Measurements from ENCODE around the gene SGK1. TPM values are rescaled to one million over a fixed set of nuclear protein-coding genes. Genes with fewer than 3 reads are reported as not detected.

The SGK1 gene
- total RNA-seq, 1 donor from 2014 or later = 6.3 TPM

DNA sequence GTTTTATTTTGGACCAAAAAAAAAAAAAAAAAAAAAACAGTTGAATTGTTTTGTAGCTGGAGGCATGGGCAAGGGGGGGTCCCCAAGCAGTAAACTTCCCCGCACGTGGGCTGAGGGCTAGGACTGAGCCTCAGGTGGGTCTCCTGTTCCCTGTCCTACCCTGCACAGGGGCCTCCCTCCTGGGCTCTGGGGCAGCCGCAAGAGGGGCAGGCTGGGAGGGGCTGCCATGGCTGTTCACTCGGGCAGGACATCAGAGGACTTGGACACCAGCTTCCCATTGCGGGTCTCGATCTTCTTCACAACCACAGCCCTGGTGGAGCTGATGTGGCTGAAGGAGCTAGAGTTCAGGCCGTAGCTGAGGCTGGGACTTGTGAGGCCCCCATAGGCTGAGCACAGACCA lies 21.1 kb downstream of the SGK1 start:
- TF ChIP-seq, protein P1, sequence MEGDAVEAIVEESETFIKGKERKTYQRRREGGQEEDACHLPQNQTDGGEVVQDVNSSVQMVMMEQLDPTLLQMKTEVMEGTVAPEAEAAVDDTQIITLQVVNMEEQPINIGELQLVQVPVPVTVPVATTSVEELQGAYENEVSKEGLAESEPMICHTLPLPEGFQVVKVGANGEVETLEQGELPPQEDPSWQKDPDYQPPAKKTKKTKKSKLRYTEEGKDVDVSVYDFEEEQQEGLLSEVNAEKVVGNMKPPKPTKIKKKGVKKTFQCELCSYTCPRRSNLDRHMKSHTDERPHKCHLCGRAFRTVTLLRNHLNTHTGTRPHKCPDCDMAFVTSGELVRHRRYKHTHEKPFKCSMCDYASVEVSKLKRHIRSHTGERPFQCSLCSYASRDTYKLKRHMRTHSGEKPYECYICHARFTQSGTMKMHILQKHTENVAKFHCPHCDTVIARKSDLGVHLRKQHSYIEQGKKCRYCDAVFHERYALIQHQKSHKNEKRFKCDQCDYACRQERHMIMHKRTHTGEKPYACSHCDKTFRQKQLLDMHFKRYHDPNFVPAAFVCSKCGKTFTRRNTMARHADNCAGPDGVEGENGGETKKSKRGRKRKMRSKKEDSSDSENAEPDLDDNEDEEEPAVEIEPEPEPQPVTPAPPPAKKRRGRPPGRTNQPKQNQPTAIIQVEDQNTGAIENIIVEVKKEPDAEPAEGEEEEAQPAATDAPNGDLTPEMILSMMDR (IDR thresholded peaks at IDR 0.05; ENCODE audit: partially characterized antibody, unreplicated experiment) = no peak
- Mint-ChIP-seq H3K4me1 (ENCODE audit: low read depth, unreplicated experiment) (no peaks in the 10 kb centered on the region), H3K27me3 (ENCODE audit: unreplicated experiment) (peaks cover 2% of the 10 kb centered on the region), H3K36me3 (ENCODE audit: unreplicated experiment) (no peaks in the 10 kb centered on the region), H3K4me3 (ENCODE audit: unreplicated experiment) (no peak overlapping the region), H3K27ac (ENCODE audit: unreplicated experiment) (no peak overlapping the region), H3K9me3 (ENCODE audit: unreplicated experiment) (no peaks in the 10 kb centered on the region)
- DNase-seq = no peak

DNA sequence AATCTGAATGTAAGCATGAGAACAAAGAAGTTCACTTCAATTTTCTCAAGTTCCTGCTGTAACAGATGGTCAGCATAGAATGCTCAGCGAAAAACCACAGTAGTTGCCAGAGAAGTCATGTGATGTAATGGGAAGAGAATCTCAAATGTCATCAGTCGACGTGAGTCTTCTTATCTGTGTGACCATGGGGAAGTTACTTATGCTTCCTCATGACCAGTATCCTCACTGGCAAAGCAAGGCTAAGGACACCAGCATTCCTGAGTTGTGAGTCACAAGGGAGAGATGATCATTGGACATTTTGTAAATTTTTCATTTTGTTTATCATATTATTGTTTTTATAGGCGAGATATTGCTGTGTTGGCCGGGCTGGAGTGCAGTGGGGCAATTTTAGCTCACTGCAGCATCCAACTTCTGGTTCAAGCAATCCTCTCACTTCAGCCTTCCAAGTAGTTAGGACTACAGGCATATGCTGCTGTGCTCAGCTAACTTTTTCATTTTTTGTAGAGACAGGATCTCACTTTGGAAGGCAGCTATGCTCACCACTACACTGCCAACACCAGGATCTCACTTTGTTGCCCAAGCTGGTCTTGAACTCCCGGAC lies 21.9 kb downstream of the SGK1 start:
- DNase-seq = no peak
- H3K4me1 Mint-ChIP-seq (ENCODE audit: low read depth, unreplicated experiment) = no peaks in the 10 kb centered on the region
- no peaks in the 10 kb centered on the region for H3K36me3 Mint-ChIP-seq (ENCODE audit: unreplicated experiment)
- TF ChIP-seq, protein P1 (IDR thresholded peaks at IDR 0.05; ENCODE audit: partially characterized antibody, unreplicated experiment) = no peak
- peaks cover 2% of the 10 kb centered on the region for H3K27me3 Mint-ChIP-seq (ENCODE audit: unreplicated experiment)
- H3K4me3 Mint-ChIP-seq (ENCODE audit: unreplicated experiment) = no peak overlapping the region
- no peaks in the 10 kb centered on the region for H3K9me3 Mint-ChIP-seq (ENCODE audit: unreplicated experiment)
- H3K27ac Mint-ChIP-seq (ENCODE audit: unreplicated experiment) = no peak overlapping the region

DNA sequence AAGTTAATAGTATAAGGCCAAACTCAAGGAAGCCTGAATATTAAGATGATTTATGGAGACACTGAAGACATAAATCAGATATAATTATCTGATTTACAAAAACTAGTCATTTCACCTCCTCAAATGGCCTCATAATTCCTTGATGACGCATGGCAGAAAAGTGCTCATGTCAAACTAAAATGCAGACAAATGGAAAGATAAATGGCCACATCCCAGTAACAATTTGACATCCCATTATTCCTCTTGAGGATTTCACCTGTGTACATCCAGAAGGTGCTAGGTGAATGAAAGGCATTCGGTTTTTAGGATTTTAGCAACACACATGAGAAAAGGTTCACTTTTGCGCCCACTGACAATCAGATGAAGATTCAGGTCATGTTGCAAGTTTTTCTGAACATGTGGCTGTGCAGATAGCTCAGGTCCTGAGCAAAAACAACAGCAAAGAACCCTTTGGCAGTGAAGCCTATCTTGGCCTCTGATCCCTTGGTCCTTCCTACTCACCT lies 24.2 kb downstream of the SGK1 start:
- peaks cover 2% of the 10 kb centered on the region for H3K27me3 Mint-ChIP-seq (ENCODE audit: unreplicated experiment)
- DNase-seq = no peak
- no peak overlapping the region for H3K27ac Mint-ChIP-seq (ENCODE audit: unreplicated experiment)
- no peaks in the 10 kb centered on the region for H3K4me1 Mint-ChIP-seq (ENCODE audit: low read depth, unreplicated experiment)
- TF ChIP-seq, protein P1 (IDR thresholded peaks at IDR 0.05; ENCODE audit: partially characterized antibody, unreplicated experiment) = no peak
- H3K4me3 Mint-ChIP-seq (ENCODE audit: unreplicated experiment) = no peak overlapping the region
- H3K36me3 Mint-ChIP-seq (ENCODE audit: unreplicated experiment) = no peaks in the 10 kb centered on the region
- H3K9me3 Mint-ChIP-seq (ENCODE audit: unreplicated experiment) = no peaks in the 10 kb centered on the region

DNA sequence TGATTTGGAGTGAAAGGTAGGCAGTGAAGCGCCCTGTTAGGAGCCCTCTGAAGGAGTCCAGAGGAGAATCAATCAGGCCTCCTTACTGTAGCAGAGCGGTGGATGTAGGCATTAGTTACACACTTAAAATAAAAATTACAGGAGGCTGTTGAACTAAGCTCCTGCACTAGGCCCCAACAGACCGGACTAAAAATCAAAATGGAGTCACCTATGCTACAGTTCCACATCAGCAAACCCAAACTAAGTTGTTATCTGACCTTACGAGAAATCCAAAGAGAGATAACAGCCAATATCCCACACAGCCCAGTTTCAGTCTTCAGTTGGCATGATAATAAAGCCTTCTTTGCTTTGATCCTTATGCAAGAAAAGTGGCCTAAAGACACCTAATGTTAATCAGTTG lies 26.8 kb downstream of the SGK1 start:
- no peaks in the 10 kb centered on the region for H3K36me3 Mint-ChIP-seq (ENCODE audit: unreplicated experiment)
- no peaks in the 10 kb centered on the region for H3K9me3 Mint-ChIP-seq (ENCODE audit: unreplicated experiment)
- H3K27ac Mint-ChIP-seq (ENCODE audit: unreplicated experiment) = no peak overlapping the region
- H3K4me1 Mint-ChIP-seq (ENCODE audit: low read depth, unreplicated experiment) = no peaks in the 10 kb centered on the region
- DNase-seq = no peak
- H3K4me3 Mint-ChIP-seq (ENCODE audit: unreplicated experiment) = no peak overlapping the region
- peaks cover 4% of the 10 kb centered on the region for H3K27me3 Mint-ChIP-seq (ENCODE audit: unreplicated experiment)
- TF ChIP-seq, protein P1 (IDR thresholded peaks at IDR 0.05; ENCODE audit: partially characterized antibody, unreplicated experiment) = no peak

DNA sequence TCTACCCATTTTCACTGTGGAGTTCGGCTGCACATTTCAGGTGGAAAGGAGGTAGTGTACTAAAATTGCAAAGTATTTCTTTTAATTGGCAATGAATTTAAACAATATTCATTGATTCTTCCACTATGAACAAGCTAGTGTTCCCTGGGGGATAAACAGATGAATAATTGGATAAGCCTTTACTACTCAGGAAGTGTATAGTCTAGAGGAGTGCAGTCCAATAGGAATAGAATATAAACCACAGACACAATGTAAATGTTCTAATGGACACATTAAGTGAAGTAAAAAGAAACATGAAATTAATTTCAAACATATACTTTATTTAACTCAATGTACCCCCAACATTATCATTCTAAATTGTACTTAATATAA lies 28.7 kb downstream of the SGK1 start:
- no peaks in the 10 kb centered on the region for H3K4me1 Mint-ChIP-seq (ENCODE audit: low read depth, unreplicated experiment)
- H3K4me3 Mint-ChIP-seq (ENCODE audit: unreplicated experiment) = no peak overlapping the region
- H3K27me3 Mint-ChIP-seq (ENCODE audit: unreplicated experiment) = peaks cover 3% of the 10 kb centered on the region
- TF ChIP-seq, protein P1 (IDR thresholded peaks at IDR 0.05; ENCODE audit: partially characterized antibody, unreplicated experiment) = no peak
- H3K9me3 Mint-ChIP-seq (ENCODE audit: unreplicated experiment) = no peaks in the 10 kb centered on the region
- H3K36me3 Mint-ChIP-seq (ENCODE audit: unreplicated experiment) = no peaks in the 10 kb centered on the region
- no peak for DNase-seq
- H3K27ac Mint-ChIP-seq (ENCODE audit: unreplicated experiment) = no peak overlapping the region
